Measurements from ENCODE around the gene XCL1.

DNA sequence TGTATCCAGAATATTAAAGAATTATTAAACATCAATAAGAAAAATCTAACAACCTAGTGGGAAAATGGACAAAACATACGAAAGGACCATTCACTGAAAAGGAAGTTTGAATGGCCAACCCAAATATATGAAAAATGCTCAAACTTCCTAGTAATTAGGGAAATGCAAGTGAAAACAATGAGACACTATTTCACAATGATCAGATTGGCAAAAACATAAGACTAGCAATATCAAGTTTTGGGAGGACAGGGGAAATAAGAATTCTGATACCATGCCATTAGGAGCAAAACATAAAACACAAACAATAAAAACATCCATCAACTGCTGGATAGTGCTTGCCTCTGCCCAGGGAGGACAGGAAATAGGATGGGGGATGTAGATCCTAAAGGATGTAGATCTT is 46.9 kb upstream of the XCL1 start:
- TF ChIP-seq MXI1 (conservative IDR thresholded peaks at IDR 0.05; ENCODE audit: poor library complexity, severe bottlenecking): no peak
- TF ChIP-seq CTCF (IDR thresholded peaks at IDR 0.05; ENCODE audit: poor library complexity, severe bottlenecking): no peak

Data from neural cell (in vitro differentiated cells).